Measurements from ENCODE around the gene USH2A. TPM values are rescaled to one million over a fixed set of nuclear protein-coding genes. Genes with fewer than 3 reads are reported as not detected.
A peak's percentile ranks its signal among the peaks of the same experiment; 100 is the strongest.

USH2A gene
- total RNA-seq, 1 experiment from 2014 or later: not detected

- peak; percentile 14 for DNase-seq (ENCODE audit: low spot score)
Measured at GRCh38 chr1:215793180-215793579, 630.1 kb downstream of the USH2A start.

GRCh38 chr1:215792446-215792845, 630.8 kb downstream of the USH2A start:
- no peak for DNase-seq (ENCODE audit: low spot score)

DNA sequence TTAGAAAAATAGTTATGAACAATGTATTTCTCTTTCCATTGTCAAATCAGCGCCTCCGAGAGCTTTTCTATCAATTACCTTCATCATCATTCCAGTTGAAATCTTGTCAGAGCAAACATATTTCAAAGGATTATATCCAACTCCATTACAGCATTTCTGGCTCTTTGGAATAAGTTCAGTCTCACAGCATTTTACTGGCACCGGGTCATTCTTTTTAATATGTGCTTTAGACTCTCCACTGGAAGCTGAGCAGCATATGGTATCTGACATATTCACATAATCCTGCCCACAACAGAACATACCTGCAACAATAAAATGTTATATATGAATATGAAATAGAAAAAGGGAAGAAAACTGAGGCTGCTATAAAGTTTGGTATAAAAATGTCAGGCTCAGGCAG, 633.3 kb downstream of the USH2A start:
- no peak for DNase-seq (ENCODE audit: low spot score)

GRCh38 chr1:215786997-215787396, 636.3 kb downstream of the USH2A start:
- DNase-seq (ENCODE audit: low spot score): no peak

DNA sequence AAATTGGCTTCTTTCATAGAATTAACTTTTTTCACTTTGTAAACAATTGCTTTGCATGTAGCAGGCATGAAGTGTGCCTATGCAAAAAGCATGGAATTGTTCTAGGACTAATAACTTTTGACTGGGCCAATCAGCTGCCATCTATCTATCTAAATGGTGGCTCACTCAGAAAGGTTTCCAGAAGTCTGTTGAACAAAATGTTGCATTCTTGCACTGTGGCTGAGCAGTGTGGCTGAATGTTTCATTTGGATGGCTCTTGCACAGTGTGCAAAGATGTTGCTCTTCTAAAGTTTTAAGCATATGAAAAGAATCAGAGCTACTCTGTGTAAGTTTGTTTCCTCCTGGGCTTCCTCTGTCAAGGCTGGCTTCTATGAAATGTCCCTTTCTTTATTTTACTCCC, 642.6 kb downstream of the USH2A start:
- DNase-seq (ENCODE audit: low spot score): no peak

DNA sequence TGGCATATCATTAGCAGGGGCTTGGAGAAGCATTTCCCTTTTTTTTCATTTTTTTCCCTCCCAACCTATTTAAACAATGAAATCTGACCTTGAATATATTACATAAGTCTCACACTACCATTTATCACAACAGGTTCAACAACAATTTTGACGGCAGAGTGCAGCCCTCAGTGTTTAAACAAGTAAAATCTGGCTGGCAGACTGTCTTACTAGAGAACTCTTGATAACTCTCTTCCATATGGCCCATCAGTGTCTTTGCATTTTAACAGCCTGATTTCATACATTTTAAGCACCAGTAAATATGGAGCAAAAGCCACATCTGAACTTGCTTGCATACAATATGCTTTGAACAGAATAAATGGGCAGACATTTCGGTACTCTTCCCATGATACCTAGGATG, 643.1 kb downstream of the USH2A start:
- no peak for DNase-seq (ENCODE audit: low spot score)

DNA sequence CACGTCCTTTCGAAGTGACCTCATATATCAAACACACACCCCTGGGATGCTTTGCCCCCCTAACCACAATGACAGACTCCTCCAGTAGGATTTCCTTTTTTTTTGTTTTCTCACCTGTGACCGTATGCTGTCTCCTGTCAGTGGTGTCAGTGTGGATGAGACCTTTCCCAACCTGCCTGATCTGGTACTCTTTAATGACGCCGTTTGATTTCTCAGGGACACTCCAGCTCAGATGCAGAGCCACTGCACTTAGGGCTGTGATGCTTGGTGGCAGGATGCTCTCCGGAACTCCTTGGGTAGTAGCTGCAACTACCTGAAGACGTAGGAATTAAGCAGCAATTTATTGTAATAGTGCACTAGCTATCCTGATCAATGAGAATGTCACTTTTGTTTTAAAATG, 643.5 kb downstream of the USH2A start:
- no peak for DNase-seq (ENCODE audit: low spot score)

DNA sequence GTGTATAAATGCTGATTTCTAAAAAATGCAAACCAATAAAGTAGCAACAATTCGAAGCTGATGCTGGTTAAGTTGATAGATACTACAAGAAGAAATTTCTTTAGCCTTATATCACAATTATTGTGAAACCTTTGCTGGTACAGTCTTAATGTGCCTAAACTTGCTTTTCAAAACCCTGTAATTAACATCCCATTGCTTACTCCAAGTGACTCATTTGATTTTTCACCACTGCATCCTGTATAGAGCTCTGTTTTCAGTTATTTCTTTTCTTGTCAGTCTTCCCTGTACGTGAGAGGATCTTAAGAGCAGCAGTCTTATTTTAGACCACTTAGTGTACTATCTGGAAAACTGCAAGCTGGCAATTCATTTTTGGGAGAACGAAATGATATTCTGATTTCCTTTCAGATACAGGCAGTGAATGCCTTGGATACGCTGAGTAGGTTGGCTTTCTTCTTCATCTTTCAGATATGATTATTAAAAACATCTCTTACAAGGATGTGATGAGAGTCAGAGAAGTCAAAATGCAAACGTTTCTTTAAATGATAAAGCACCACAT, 645.8 kb downstream of the USH2A start:
- DNase-seq (ENCODE audit: low spot score): no peak

DNA sequence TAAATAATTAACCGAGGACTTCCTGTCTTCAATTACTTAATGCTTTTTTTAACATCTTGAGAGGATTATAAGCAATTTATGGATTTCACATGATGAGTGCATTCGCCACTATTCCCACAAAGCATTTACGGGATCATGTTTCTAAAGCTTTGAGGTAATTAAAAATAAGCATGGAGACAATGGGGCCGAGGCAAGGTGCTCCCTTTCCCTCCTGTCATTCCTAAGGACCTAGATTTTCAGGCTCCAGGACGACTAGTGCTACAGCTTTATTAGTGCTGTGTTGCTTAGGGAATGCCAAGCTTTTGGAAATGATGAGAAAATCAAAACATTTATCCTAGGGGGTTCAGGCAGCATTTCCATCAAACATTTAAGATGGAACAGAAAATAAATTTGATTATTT, 646.9 kb downstream of the USH2A start:
- DNase-seq (ENCODE audit: low spot score): no peak

DNA sequence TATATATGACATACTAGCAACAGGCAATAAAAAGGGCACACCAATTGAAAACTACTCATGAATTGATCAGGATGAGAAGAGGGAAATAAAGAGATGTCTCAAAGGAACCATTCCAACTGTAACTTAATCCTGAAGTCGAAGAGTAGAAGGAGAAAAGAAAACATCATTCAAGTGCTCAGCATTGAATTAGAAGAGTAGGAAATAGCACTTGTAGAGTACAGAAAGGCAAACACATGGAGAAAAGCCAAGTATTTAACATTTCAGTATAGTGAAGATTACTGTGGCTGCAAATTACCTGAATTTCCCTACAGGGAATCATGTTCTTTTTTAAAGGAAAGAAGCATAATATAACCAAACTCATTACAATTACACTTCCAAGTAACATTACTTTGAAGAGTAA, 651.1 kb downstream of the USH2A start:
- no peak for DNase-seq (ENCODE audit: low spot score)

GRCh38 chr1:215768303-215768702, 654.9 kb downstream of the USH2A start:
- DNase-seq (ENCODE audit: low spot score): no peak

- DNase-seq (ENCODE audit: low spot score): no peak
Measured at GRCh38 chr1:215767761-215768160, 655.5 kb downstream of the USH2A start.

DNA sequence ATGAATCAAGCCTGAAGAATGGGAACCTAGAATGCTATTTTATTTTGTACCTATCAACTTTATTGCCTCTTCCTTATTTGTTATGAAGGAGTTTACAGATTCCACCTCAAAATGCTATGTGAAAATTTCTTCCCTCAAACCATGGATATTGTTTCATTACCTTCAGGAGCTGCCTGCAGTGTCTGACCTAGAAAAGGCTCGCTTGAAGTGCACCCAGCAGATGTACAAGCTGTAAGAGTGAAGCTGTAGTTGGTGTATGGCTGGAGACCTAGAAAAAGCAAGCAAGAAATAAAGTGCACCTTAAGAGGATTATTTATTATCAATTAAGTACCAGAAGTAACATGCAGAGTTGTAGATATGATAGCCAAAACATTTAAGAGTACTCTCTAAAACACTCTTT, 656.7 kb downstream of the USH2A start:
- DNase-seq (ENCODE audit: low spot score): no peak

GRCh38 chr1:215765833-215766232, 657.4 kb downstream of the USH2A start:
- no peak for DNase-seq (ENCODE audit: low spot score)

- DNase-seq (ENCODE audit: low spot score): no peak
Measured at GRCh38 chr1:215761446-215761845, 661.8 kb downstream of the USH2A start.

DNA sequence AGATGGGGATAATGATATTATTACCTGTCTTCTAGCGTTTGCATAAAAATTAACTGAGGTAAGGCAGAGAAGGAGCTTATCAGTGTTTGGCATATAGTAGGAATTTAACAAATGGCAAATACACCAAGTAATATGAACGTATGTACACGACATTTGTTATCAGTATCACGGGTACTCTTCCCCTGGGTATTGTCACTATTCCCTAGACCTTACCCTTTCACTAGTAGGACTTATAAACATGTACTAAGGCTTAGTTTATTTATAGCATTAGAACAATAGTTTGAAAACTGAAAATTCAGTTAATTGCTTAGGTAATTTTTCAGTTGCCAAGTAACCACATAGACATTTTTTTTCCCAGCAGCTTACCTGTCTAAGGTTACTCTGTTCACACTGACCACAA, 669.1 kb downstream of the USH2A start:
- DNase-seq (ENCODE audit: low spot score): no peak

- DNase-seq (ENCODE audit: low spot score): no peak
Measured at GRCh38 chr1:215749414-215749813, 673.8 kb downstream of the USH2A start.

DNA sequence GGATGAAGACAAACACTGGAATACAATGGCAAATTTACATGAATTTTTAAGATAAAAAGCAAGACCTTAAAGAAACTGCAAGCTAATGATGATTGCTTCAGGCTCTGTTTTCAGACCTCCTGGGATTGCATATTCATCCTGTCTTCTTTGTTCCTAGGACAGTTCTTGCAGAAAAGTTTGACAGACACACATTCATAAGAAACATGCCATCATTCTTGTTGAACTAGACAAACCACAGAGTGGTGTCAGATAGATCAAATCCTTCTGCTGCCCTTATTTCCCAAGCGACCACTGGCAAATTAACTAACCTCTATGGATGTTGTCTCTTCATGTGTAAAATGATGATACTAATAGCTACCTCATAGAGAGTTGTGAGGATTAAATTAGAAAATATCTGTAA, 674.8 kb downstream of the USH2A start:
- no peak for DNase-seq (ENCODE audit: low spot score)

DNA sequence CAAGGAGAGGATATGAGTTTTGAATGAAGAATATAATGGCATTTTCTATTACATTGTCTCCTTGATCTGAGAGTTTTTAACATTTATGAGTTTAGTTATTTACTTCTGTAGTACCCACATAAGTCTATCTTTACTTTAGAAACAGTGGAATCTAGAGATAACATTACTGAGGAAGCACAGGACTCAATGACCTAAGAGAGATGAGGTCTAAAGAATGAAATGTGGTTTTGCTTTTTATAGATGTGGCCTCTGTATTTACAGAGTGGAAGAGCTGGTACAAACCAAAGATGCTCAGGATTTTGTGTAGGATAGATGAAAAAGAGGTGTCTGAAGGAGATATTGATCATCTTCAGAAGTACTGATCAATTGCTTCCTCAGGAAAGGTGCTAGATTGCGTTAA, 678.8 kb downstream of the USH2A start:
- DNase-seq (ENCODE audit: low spot score): no peak

DNA sequence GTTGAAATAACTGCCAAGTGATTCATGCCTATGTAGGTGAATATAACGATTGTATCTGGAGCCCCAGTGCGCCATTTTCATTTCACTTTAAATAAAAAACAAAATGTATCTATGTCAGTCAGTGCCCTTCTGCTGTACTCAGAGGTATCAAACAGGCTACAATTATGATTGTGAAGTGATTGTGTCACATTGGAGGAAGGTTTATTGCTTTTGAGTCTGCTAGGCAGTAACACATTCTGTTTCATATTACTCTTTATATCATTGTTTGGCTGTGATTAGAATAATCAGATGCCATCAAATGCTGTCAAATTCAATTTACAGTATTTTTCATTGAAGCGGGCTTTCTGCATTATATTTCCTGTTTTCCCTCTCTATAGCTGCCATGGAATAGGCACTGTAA, 684.2 kb downstream of the USH2A start:
- DNase-seq (ENCODE audit: low spot score): no peak

- DNase-seq (ENCODE audit: low spot score): no peak
Measured at GRCh38 chr1:215731699-215732098, 691.5 kb downstream of the USH2A start.

DNA sequence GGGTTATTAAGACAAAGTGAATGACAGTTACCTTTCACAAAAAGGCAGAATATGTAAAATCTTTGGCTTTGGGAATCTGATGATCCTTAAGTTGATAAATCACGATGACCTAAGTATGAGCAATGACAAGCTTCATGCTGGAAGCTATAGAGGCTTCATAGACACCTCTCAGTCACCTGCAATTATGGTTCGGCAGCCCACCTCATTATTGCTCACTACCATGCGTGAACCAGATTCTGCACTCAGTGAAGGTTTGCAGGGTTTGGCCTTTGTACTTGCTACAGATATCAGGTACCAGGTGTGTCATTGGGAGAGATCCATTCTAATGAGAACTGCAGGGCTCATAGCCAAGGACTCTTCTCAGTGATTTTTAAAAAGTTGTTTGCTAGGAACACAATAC, 692.6 kb downstream of the USH2A start:
- no peak for DNase-seq (ENCODE audit: low spot score)

- no peak for DNase-seq (ENCODE audit: low spot score)
Measured at GRCh38 chr1:215728169-215728568, 695.1 kb downstream of the USH2A start.

DNA sequence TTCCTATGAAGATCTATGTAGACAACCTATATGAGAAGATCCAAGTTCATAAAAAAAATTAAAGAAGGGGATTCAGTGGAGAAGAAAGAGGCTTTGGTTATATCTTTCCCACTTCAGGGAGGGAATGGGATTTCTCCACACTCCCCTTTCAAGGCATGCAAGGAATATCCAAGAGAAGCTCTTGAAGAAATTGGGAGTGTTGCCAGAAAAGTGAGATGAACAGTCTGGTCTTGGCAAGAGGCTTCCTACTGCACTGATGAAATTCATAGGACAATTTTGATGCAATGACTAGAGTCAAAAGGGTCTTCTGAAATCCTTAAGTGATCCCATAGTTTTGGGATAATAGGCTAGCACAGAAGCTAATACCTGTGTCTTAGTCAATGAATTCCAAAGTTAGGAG, 703.1 kb downstream of the USH2A start:
- no peak for DNase-seq (ENCODE audit: low spot score)

GRCh38 chr1:215719552-215719951, 703.7 kb downstream of the USH2A start:
- no peak for DNase-seq (ENCODE audit: low spot score)
